ENCODE data around the gene P4HB. TPM values are rescaled to one million over a fixed set of nuclear protein-coding genes. Genes with fewer than 3 reads are reported as not detected.

P4HB gene
- total RNA-seq, 1 donor from 2014 or later = 259 TPM

DNA sequence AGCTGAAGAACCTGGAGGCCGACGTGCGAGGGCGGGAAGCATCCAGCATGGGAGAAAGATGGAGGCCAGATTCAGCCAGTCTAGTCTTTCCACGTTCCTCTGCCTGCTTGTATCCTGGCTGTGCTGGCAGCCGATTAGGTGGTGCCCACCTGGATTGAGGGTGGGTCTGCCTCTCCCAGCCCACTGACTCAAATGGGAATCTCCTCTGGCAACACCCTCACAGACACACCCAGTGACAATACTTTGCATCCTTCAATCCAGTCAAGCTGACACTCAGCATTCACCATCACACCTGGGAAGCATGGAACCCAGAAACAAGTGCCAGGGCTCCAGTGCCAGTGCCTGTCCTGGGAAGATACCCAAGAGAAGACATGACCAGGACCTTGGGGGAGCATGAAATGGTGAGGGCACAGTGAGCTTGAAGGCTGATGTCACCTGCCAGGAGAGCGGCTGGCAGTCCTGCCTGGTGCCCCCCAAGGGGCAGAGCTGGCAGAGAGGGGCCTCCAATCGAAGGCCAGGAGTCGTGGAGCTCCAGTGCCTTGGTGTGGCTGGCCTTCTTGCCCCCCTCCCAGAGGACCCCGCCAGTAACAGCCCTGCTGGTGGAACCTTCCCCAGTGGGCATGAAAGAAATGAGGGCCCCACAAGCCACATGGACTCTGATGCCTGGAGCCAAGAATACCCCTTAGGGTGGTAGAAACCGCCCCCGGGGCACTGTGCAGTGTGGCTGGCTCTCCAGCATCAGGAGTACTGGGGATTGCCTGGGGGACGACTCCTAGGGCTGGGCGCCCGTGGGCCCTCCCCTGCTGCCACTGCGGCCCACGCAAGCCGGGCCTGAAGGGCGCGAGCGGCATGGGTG, 41.1 kb upstream of the P4HB start:
- Mint-ChIP-seq H3K9me3 (ENCODE audit: unreplicated experiment) (peaks cover 4% of the 10 kb centered on the region), H3K27ac (ENCODE audit: unreplicated experiment) (no peak overlapping the region), H3K27me3 (ENCODE audit: unreplicated experiment) (peaks cover 5% of the 10 kb centered on the region), H3K36me3 (ENCODE audit: unreplicated experiment) (no peaks in the 10 kb centered on the region), H3K4me1 (ENCODE audit: low read depth, unreplicated experiment) (no peaks in the 10 kb centered on the region), H3K4me3 (ENCODE audit: unreplicated experiment) (peak overlapping the region; percentile 57)
- no peak for DNase-seq
- TF ChIP-seq, protein P1, sequence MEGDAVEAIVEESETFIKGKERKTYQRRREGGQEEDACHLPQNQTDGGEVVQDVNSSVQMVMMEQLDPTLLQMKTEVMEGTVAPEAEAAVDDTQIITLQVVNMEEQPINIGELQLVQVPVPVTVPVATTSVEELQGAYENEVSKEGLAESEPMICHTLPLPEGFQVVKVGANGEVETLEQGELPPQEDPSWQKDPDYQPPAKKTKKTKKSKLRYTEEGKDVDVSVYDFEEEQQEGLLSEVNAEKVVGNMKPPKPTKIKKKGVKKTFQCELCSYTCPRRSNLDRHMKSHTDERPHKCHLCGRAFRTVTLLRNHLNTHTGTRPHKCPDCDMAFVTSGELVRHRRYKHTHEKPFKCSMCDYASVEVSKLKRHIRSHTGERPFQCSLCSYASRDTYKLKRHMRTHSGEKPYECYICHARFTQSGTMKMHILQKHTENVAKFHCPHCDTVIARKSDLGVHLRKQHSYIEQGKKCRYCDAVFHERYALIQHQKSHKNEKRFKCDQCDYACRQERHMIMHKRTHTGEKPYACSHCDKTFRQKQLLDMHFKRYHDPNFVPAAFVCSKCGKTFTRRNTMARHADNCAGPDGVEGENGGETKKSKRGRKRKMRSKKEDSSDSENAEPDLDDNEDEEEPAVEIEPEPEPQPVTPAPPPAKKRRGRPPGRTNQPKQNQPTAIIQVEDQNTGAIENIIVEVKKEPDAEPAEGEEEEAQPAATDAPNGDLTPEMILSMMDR (IDR thresholded peaks at IDR 0.05; ENCODE audit: partially characterized antibody, unreplicated experiment) = no peak

DNA sequence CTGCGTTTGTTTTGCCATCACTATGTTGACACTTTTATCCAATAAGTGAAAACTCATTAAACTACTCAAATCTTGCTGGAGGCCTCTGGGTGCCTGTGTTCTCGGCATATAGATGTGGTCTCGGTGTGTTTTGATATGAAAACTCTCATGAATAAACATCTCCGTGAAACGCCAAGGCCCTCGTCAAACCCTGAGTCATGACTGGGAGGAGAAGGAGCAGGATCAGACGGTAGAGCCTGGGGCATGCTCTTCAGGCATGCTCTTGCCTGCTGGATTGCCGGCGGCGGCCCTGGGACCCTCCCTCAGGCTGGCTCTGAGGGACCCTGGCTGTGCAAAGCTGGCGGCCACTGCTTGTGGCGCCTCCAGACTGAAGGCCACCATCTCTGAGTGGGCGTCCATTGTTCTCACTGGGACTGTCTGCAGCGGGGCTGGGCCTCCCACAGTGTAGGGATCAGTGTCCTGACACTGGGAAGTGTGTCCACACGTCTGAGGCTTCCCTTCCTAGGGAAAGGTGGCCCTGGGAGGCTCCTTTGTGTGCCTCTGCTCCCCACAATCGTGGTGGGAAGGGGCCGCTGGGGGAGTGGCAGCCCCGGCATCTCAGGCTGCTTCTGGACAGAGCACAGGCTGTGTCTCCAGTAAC, 40.0 kb upstream of the P4HB start:
- no peaks in the 10 kb centered on the region for H3K36me3 Mint-ChIP-seq (ENCODE audit: unreplicated experiment)
- H3K27me3 Mint-ChIP-seq (ENCODE audit: unreplicated experiment) = peaks cover 5% of the 10 kb centered on the region
- H3K4me3 Mint-ChIP-seq (ENCODE audit: unreplicated experiment) = no peak overlapping the region
- DNase-seq = no peak
- TF ChIP-seq, protein P1 (IDR thresholded peaks at IDR 0.05; ENCODE audit: partially characterized antibody, unreplicated experiment) = no peak
- peak overlapping the region; percentile 59 for H3K27ac Mint-ChIP-seq (ENCODE audit: unreplicated experiment)
- no peaks in the 10 kb centered on the region for H3K4me1 Mint-ChIP-seq (ENCODE audit: low read depth, unreplicated experiment)
- H3K9me3 Mint-ChIP-seq (ENCODE audit: unreplicated experiment) = peaks cover 4% of the 10 kb centered on the region

DNA sequence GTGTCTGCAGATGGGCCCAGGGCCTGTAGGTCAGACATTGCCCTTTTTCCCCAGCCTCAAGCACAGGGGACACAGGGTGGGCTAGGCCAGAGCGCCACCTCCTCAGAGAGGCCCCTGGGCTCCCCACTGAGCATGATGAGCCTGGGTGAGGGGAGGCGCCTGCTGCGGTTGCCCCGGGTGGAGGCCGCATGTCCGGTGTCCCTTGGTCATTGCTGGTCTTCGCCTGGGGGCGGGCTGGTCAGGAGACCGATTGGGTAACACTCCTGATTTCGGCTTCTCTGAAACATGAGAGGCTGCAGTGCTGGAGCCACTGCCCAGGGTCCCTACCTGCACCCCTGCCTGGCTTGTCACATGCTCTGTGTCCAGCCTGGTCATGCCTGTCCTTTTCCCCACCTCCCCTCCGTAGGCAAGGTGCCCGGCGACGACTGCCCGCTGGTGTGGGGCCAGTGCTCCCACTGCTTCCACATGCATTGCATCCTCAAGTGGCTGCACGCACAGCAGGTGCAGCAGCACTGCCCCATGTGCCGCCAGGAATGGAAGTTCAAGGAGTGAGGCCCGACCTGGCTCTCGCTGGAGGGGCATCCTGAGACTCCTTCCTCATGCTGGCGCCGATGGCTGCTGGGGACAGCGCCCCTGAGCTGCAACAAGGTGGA, 39.3 kb upstream of the P4HB start:
- H3K4me3 Mint-ChIP-seq (ENCODE audit: unreplicated experiment) = no peak overlapping the region
- H3K9me3 Mint-ChIP-seq (ENCODE audit: unreplicated experiment) = peaks cover 4% of the 10 kb centered on the region
- no peak overlapping the region for H3K27ac Mint-ChIP-seq (ENCODE audit: unreplicated experiment)
- H3K36me3 Mint-ChIP-seq (ENCODE audit: unreplicated experiment) = no peaks in the 10 kb centered on the region
- DNase-seq = no peak
- TF ChIP-seq, protein P1 (IDR thresholded peaks at IDR 0.05; ENCODE audit: partially characterized antibody, unreplicated experiment) = no peak
- H3K27me3 Mint-ChIP-seq (ENCODE audit: unreplicated experiment) = peaks cover 5% of the 10 kb centered on the region
- no peaks in the 10 kb centered on the region for H3K4me1 Mint-ChIP-seq (ENCODE audit: low read depth, unreplicated experiment)

DNA sequence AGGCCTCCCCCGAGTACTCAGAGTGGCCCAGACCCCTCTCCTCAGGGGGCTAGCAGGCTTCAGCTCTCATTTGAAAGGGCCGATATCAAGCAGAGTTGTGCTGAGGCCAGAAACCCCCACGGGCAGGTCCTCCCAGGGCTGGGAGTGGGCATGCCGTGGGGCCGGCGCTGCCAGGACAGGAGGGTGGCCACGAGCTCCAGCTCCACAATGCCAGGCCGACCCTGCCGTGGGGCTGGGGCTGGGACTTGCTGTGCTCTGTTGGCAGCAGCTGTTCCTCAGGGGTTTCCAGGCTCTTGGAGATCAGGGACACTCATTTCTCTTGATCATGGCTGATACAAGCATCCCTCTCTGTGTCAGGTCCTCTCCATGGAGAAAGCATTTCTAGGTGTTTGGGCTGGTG, 38.5 kb upstream of the P4HB start:
- no peak overlapping the region for H3K4me3 Mint-ChIP-seq (ENCODE audit: unreplicated experiment)
- H3K9me3 Mint-ChIP-seq (ENCODE audit: unreplicated experiment) = peaks cover 2% of the 10 kb centered on the region
- no peaks in the 10 kb centered on the region for H3K36me3 Mint-ChIP-seq (ENCODE audit: unreplicated experiment)
- no peak overlapping the region for H3K27ac Mint-ChIP-seq (ENCODE audit: unreplicated experiment)
- no peak for DNase-seq
- TF ChIP-seq, protein P1 (IDR thresholded peaks at IDR 0.05; ENCODE audit: partially characterized antibody, unreplicated experiment) = no peak
- H3K4me1 Mint-ChIP-seq (ENCODE audit: low read depth, unreplicated experiment) = no peaks in the 10 kb centered on the region
- H3K27me3 Mint-ChIP-seq (ENCODE audit: unreplicated experiment) = peaks cover 5% of the 10 kb centered on the region

All from glutamatergic neuron (in vitro differentiated cells).